H1 (cell line): Measurements from ENCODE around the gene DDX31. TPM values are rescaled to one million over a fixed set of nuclear protein-coding genes. Genes with fewer than 3 reads are reported as not detected.

Experiments used
- CTCF ChIA-PET: fragments of 300-600 bp; sonication (Branson Sonifier 250); formaldehyde crosslinking; loops from one replicate; lab custom pipeline; 2021; ENCODE audit not compliant: partially characterized antibody; lab: Charles Lee
- POLR2A ChIA-PET: fragments of 300-600 bp; sonication (Branson Sonifier 250); formaldehyde crosslinking; loops from one replicate; lab custom pipeline; 2021; ENCODE audit warnings: inconsistent platforms; ENCODE audit not compliant: partially characterized antibody; lab: Charles Lee
- DNase-seq, 2 experiments: peaks; one replicate each; pipeline versions ENCODE4 v3.0.0 to v3.0.0-alpha.2; 2010 to 2022; ENCODE audit warnings: low spot score in 2 of 2, low read depth in 1 of 2, mixed read lengths in 1 of 2
- FAIRE-seq: peaks from 2 replicates; lab custom pipeline; 2011; peaks lifted over from hg19 to GRCh38; lab: Jason Lieb, UNC
- H2AFZ ChIP-seq: 2 replicates; pipeline ENCODE4 v1.8.1; 2012; ENCODE audit warnings: low read length, inconsistent platforms
- H2AK5ac ChIP-seq: 2 replicates; pipeline ENCODE4 v1.6.1; 2013; ENCODE audit warnings: low read depth, low read length
- H2BK120ac ChIP-seq: replicated peaks from 2 replicates; pipeline ENCODE3; 2013; ENCODE audit warnings: low read depth, low read length, inconsistent platforms
- H2BK12ac ChIP-seq: 2 replicates; pipeline ENCODE4 v1.6.1; 2013; ENCODE audit warnings: low read depth, low read length
- H2BK15ac ChIP-seq: 2 replicates; pipeline ENCODE4 v1.6.1; 2013; ENCODE audit warnings: low read length
- H2BK20ac ChIP-seq: 2 replicates; pipeline ENCODE4 v1.6.1; 2013; ENCODE audit warnings: low read length
- H2BK5ac ChIP-seq: 2 replicates; pipeline ENCODE4 v1.6.1; 2013; ENCODE audit warnings: low read depth, low read length
- H3K14ac ChIP-seq: 2 replicates; pipeline ENCODE4 v1.6.1; 2013; ENCODE audit warnings: inconsistent platforms; ENCODE audit not compliant: insufficient read length
- H3K18ac ChIP-seq: 2 replicates; pipeline ENCODE4 v1.6.1; 2013; ENCODE audit warnings: low read length; ENCODE audit errors: extremely low read depth
- H3K23ac ChIP-seq: 2 replicates; pipeline ENCODE4 v1.6.1; 2013; ENCODE audit warnings: inconsistent platforms; ENCODE audit not compliant: insufficient read length
- H3K23me2 ChIP-seq: 2 replicates; pipeline ENCODE4 v1.6.1; 2013; ENCODE audit warnings: low read depth, low read length
- H3K27ac ChIP-seq: 2 replicates; pipeline ENCODE4 v1.6.1; 2011; ENCODE audit warnings: low read depth, low read length, inconsistent platforms
- H3K27me3 ChIP-seq, 4 experiments: replicated peaks in 1 of 4; 1 replicate in 1 of 4; 2 replicates in 3 of 4; pipeline versions ENCODE4 v1.6.1 to v1.8.1; 2011 to 2013; ENCODE audit warnings: low read length in 3 of 4, mild to moderate bottlenecking in 3 of 4, inconsistent platforms in 2 of 4, mixed read lengths in 2 of 4, moderate library complexity in 1 of 4; ENCODE audit not compliant: control insufficient read depth in 3 of 4, insufficient read depth in 3 of 4; ENCODE audit errors: extremely low read depth in 1 of 4
- H3K36me3 ChIP-seq, 4 experiments: 2 replicates each; pipeline versions ENCODE4 v1.6.1 to v1.8.1; 2011 to 2013; ENCODE audit warnings: mild to moderate bottlenecking in 4 of 4, low read length in 3 of 4, moderate library complexity in 2 of 4, control low read depth in 1 of 4, inconsistent platforms in 1 of 4; ENCODE audit not compliant: insufficient read depth in 4 of 4, control insufficient read depth in 2 of 4
- H3K4ac ChIP-seq: replicated peaks from 2 replicates; pipeline ENCODE3; 2013; ENCODE audit warnings: low read length, low read depth, mixed read lengths, inconsistent platforms; ENCODE audit not compliant: insufficient read length
- H3K4me1 ChIP-seq, 4 experiments: replicated peaks in 1 of 4; 1 replicate in 1 of 4; 2 replicates in 3 of 4; pipeline versions ENCODE4 v1.6.1 to v1.8.1; 2011 to 2013; ENCODE audit warnings: low read length in 3 of 4, inconsistent platforms in 2 of 4, mixed read lengths in 1 of 4; ENCODE audit not compliant: insufficient read depth in 4 of 4, control insufficient read depth in 3 of 4
- H3K4me2 ChIP-seq, 2 experiments: 2 replicates each; pipeline versions ENCODE4 v1.6.1 to v1.8.1; 2011 to 2013; ENCODE audit warnings: low read depth in 2 of 2, low read length in 2 of 2, control low read depth in 1 of 2, inconsistent platforms in 1 of 2, mild to moderate bottlenecking in 1 of 2; ENCODE audit not compliant: insufficient read depth in 1 of 2
- H3K4me3 ChIP-seq, 4 experiments: fragments of 200-600, 300-600 bp in 1 of 4; sonication (generic), shearing (Covaris generic), sonication (Bioruptor Twin) in 1 of 4; 2 replicates each; pipeline versions ENCODE4 v1.5.1 to v1.8.1; 2011 to 2016; ENCODE audit warnings: low read length in 4 of 4, low read depth in 3 of 4, control low read depth in 2 of 4, inconsistent platforms in 2 of 4, mild to moderate bottlenecking in 2 of 4, mixed read lengths in 1 of 4, moderate library complexity in 1 of 4; ENCODE audit not compliant: insufficient read depth in 2 of 4; ENCODE audit errors: extremely low read depth in 1 of 4
- H3K56ac ChIP-seq: replicated peaks from 2 replicates; pipeline ENCODE3; 2013; ENCODE audit warnings: low read depth, mild to moderate bottlenecking, mixed read lengths, low read length, inconsistent platforms; ENCODE audit not compliant: insufficient read length
- H3K79me1 ChIP-seq: 2 replicates; pipeline ENCODE4 v1.6.1; 2013; ENCODE audit warnings: low read depth, low read length, control low read depth
- H3K79me2 ChIP-seq, 2 experiments: 2 replicates each; pipeline versions ENCODE4 v1.6.1 to v1.8.1; 2012 to 2013; ENCODE audit warnings: low read length in 2 of 2, mild to moderate bottlenecking in 2 of 2, inconsistent platforms in 1 of 2; ENCODE audit not compliant: insufficient read depth in 2 of 2, control insufficient read depth in 1 of 2
- H3K9ac ChIP-seq, 4 experiments: replicated peaks in 1 of 4; 1 replicate in 1 of 4; 2 replicates in 3 of 4; pipeline versions ENCODE4 v1.6.1 to v1.8.1; 2011 to 2013; ENCODE audit warnings: low read depth in 3 of 4, low read length in 3 of 4, control low read depth in 2 of 4, mild to moderate bottlenecking in 2 of 4, moderate library complexity in 2 of 4, inconsistent platforms in 1 of 4; ENCODE audit errors: extremely low read depth in 1 of 4
- H3K9me3 ChIP-seq, 2 experiments: 2 replicates each; pipeline versions ENCODE4 v1.6.1 to v1.8.1; 2012 to 2013; ENCODE audit warnings: mild to moderate bottlenecking in 2 of 2, moderate library complexity in 2 of 2, control low read depth in 1 of 2, inconsistent platforms in 1 of 2, low read depth in 1 of 2, low read length in 1 of 2, mixed read lengths in 1 of 2; ENCODE audit not compliant: insufficient read depth in 2 of 2
- H4K20me1 ChIP-seq, 2 experiments: replicated peaks in 1 of 2; 2 replicates each; pipeline versions ENCODE3 to v1.8.1; 2011 to 2013; ENCODE audit warnings: inconsistent platforms in 2 of 2, low read length in 2 of 2, mild to moderate bottlenecking in 1 of 2; ENCODE audit not compliant: insufficient read depth in 2 of 2, control insufficient read depth in 1 of 2
- H4K5ac ChIP-seq: 2 replicates; pipeline ENCODE4 v1.6.1; 2013; ENCODE audit warnings: low read length, low read depth, mixed read lengths, inconsistent platforms; ENCODE audit not compliant: insufficient read length
- H4K8ac ChIP-seq: 2 replicates; pipeline ENCODE4 v1.8.0; 2013; ENCODE audit warnings: mild to moderate bottlenecking, moderate library complexity, low read length, inconsistent platforms; ENCODE audit not compliant: insufficient read depth; ENCODE audit errors: extremely low read depth
- H4K91ac ChIP-seq: replicated peaks from 2 replicates; pipeline ENCODE3; 2013; ENCODE audit warnings: low read length, mixed read lengths, inconsistent platforms; ENCODE audit not compliant: insufficient read length
- CBX8 ChIP-seq: fragments of 300-800, 300-1000 bp; sonication (generic); IDR thresholded peaks from 2 replicates; pipeline ENCODE4 v1.7.1; 2016; ENCODE audit warnings: low read depth, low read length, borderline replicate concordance
- CEBPB ChIP-seq: IDR thresholded peaks from 2 replicates; pipeline ENCODE4 v1.6.1; 2012; ENCODE audit warnings: low read depth, low read length
- CTBP2 ChIP-seq: IDR thresholded peaks from 2 replicates; pipeline ENCODE4 v1.7.0; 2011; ENCODE audit warnings: borderline replicate concordance, mild to moderate bottlenecking, moderate library complexity, mixed read lengths, low read length; ENCODE audit not compliant: insufficient read depth, insufficient read length
- MAFK ChIP-seq: IDR thresholded peaks from 2 replicates; pipeline ENCODE4 v1.6.1; 2012; ENCODE audit warnings: low read depth, mild to moderate bottlenecking, improper control_type of control experiment, low read length
- POLR2AphosphoS5 ChIP-seq: IDR thresholded peaks from 2 replicates; pipeline ENCODE4 v1.6.1; 2011; ENCODE audit warnings: low read depth, low read length
- RBBP5 ChIP-seq: IDR thresholded peaks from 2 replicates; pipeline ENCODE4 v1.7.1; 2012; ENCODE audit warnings: low read depth, mild to moderate bottlenecking, inconsistent platforms, low read length, moderate library complexity, borderline replicate concordance
- RNF2 ChIP-seq: fragments of 200-900, 300-1000 bp; sonication (generic); IDR thresholded peaks from 2 replicates; pipeline ENCODE4 v1.7.1; 2016; ENCODE audit warnings: borderline replicate concordance, low read depth, mild to moderate bottlenecking, antibody characterized with exemption, low read length; ENCODE audit not compliant: poor library complexity, severe bottlenecking; ENCODE audit errors: missing control alignments
- SP2 ChIP-seq: IDR thresholded peaks from 2 replicates; pipeline ENCODE4 v1.6.1; 2012; ENCODE audit warnings: mild to moderate bottlenecking, low read length, inconsistent platforms
- WGBS, 2 experiments: shearing (Covaris generic) in 1 of 2; methylation state at CpG; one replicate each; pipeline versions ENCODE4 v1.1.6 to v1.1.7; 2013 to 2015; ENCODE audit warnings: low lambda C conversion rate in 2 of 2, mixed read lengths in 2 of 2, inconsistent platforms in 1 of 2, low coverage in 1 of 2, missing lambda C conversion rate in 1 of 2; ENCODE audit not compliant: insufficient replicate concordance in 2 of 2, insufficient coverage in 1 of 2, insufficient read length in 1 of 2; ENCODE audit errors: extremely low coverage in 1 of 2, missing lambda C conversion rate in 1 of 2; 5-methylcytosine and 5-hydroxymethylcytosine counted together
- polyA plus RNA-seq, 7 experiments: library from polyadenylated mRNA; depleted of rRNA in 3 of 7; stranded (reverse) in 5 of 7; unstranded in 2 of 7; fragments of >200 nt in 5 of 7; fragments of 200-250 nt in 2 of 7; gene quantifications; 1 replicate in 5 of 7; 2 replicates in 1 of 7; 4 replicates in 1 of 7; pipeline versions ENCODE4 v1.2.1 to v1.2.3, GENCODE V29; 2011 to 2013; ENCODE audit warnings: missing spikeins in 2 of 7, mixed read lengths in 2 of 7
- total RNA-seq: library from RNA; stranded (reverse); fragmentation: NEBNext Ultra II Directional; extraction: Animal tissue kit (Norgen Biotek cat#: 25700); gene quantifications from 2 replicates; pipeline ENCODE4 v1.2.1, GENCODE V29; 2021

DDX31 gene
- total and polyA plus RNA-seq, 2 of the 8 experiments (the other 6 are each of a cell fraction or from before 2014, with no cell fraction given): 9.5 to 23.7 TPM

DNA sequence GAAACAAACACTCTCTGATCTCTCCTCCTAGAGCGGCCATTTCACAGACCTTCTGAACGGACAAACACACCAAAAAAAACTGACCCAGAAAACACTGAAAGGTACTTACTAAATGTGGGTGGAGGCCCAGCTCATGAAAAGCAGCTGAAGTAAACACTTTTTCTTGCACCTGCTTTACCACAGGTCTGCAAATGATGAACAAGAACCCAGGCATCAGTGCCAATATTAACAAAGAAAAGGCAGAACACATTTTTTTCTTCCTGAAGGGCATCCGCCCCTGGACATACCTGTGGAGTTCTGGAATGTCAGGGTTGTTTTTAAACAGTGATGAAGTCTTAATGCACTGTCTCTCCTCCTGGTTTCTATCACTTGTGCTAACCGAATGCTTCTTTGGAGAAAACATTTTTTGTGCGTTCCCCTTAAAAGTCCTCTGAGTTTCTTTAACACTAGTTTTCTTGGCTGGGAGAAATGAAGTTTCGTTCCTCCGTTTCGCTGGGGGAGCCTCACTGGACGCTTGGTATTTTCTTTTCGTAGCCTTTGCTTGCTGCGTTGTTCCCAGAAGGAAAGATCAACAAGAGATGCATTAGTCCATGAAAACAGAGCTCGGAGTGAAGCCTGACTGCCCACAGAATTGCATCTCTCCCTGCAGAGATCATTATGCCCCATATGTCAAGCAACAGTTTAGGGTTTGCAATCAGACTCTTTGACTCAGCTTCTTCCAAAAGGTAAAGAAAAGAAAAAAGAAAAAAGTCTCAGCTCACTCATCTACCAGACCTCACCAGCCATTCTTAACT is 7.4 kb downstream of the DDX31 start:
- no peaks in the 10 kb centered on the region for H3K23me2 ChIP-seq
- H3K18ac ChIP-seq: no peak overlapping the region
- no peak overlapping the region for H4K5ac ChIP-seq
- peak overlapping the region; percentile 42 to 59; a peak in 3 of 4 replicates for H3K4me2 ChIP-seq
- FAIRE-seq: no peak
- H4K8ac ChIP-seq: no peak overlapping the region
- H2BK12ac ChIP-seq: no peak overlapping the region
- H3K9me3 ChIP-seq: no peaks in the 10 kb centered on the region
- no peak for DNase-seq
- H3K23ac ChIP-seq: no peak overlapping the region
- 84% methylated on average over 12 of the region's 12 CpGs; no CpG with 5 or more reads in 1 of the 2 experiments for WGBS, 2 experiments
- peaks cover 5 to 59% of the 10 kb centered on the region in 2 experiments; a peak in 3 of 4 replicates for H3K79me2 ChIP-seq
- peak overlapping the region in 1 of 4 experiments; percentile 11; a peak in 1 of 8 replicates for H3K4me3 ChIP-seq
- H4K91ac ChIP-seq: no peak overlapping the region
- no peaks in the 10 kb centered on the region for H3K27me3 ChIP-seq
- H2BK5ac ChIP-seq: no peak overlapping the region; the same call in 1 of the 2 replicates
- H3K56ac ChIP-seq: no peak overlapping the region
- H2BK120ac ChIP-seq: no peak overlapping the region
- no peak overlapping the region for H3K4ac ChIP-seq
- no peak overlapping the region for H3K14ac ChIP-seq
- ChIA-PET POLR2A (interaction anchor here (0.7 to 1.6 kb wide), 3 partner anchors 8 to 9 kb away, joined by 4 read pairs; partner anchors contain the start of genes DDX31 and GTF3C4), CTCF (interaction anchor here (1.0 to 1.9 kb wide), 2 partner anchors 11 to 19 kb away, joined by 3 to 5 read pairs; no protein-coding TSS in a partner anchor)
- H2BK15ac ChIP-seq: no peak overlapping the region
- H4K20me1 ChIP-seq: peaks cover 2 to 6% of the 10 kb centered on the region in 2 experiments
- H3K4me1 ChIP-seq: peaks cover 2 to 6% (median 5%) of the 10 kb centered on the region in 4 experiments; a peak in 5 of 7 replicates
- H3K79me1 ChIP-seq: peaks cover 8% of the 10 kb centered on the region
- H3K27ac ChIP-seq: no peak overlapping the region
- peaks cover 5 to 41% (median 24%) of the 10 kb centered on the region in 4 experiments for H3K36me3 ChIP-seq
- no peak overlapping the region for H3K9ac ChIP-seq
- no peak overlapping the region for H2AFZ ChIP-seq
- no peak overlapping the region for H2AK5ac ChIP-seq
- H2BK20ac ChIP-seq: no peak overlapping the region
- TF ChIP-seq CEBPB: no peak
- TF ChIP-seq MAFK: no peak
- TF ChIP-seq CBX8: no peak
- no peak for TF ChIP-seq RBBP5
- no peak for TF ChIP-seq CTBP2
- TF ChIP-seq RNF2: no peak
- TF ChIP-seq SP2: no peak
- TF ChIP-seq POLR2AphosphoS5: no peak
